Colonic mucosa (tissue), 4 donors: ENCODE results near the gene MAD1L1. TPM values are rescaled to one million over a fixed set of nuclear protein-coding genes. Genes with fewer than 3 reads are reported as not detected.

Source experiments
- DNase-seq: peaks from one replicate; pipeline ENCODE4 v3.0.0-alpha.2; 2020
- H3K27ac ChIP-seq: fragments of 200-600 bp; one replicate; pipeline ENCODE4 v1.8.0; 2021
- H3K27me3 ChIP-seq: fragments of 200-600 bp; one replicate; pipeline ENCODE4 v1.8.0; 2021
- H3K36me3 ChIP-seq: fragments of 200-600 bp; one replicate; pipeline ENCODE4 v1.8.0; 2021
- H3K4me1 ChIP-seq: fragments of 200-600 bp; one replicate; pipeline ENCODE4 v1.8.0; 2021; ENCODE audit warnings: mild to moderate bottlenecking
- H3K4me3 ChIP-seq: fragments of 200-600 bp; one replicate; pipeline ENCODE4 v1.8.0; 2021
- H3K9ac ChIP-seq, 2 donors: one replicate each; pipeline ENCODE4 v1.7.0; 2013; ENCODE audit warnings: control low read depth in 2 of 2, low read depth in 2 of 2, low read length in 2 of 2
- H3K9me3 ChIP-seq: fragments of 200-600 bp; one replicate; pipeline ENCODE4 v1.8.0; 2021
- CTCF ChIP-seq: fragments of 200-600 bp; IDR thresholded peaks from one replicate; pipeline ENCODE4 v1.8.0; 2022; ENCODE audit warnings: antibody characterized with exemption, mild to moderate bottlenecking
- intact Hi-C: fragments of 100-400 bp; cut with DNase I; formaldehyde crosslinking; loops from one replicate; pipeline ENCODE4 v1.14.1; 2022
- total RNA-seq, 2 donors: library from RNA; stranded (reverse); fragmentation: NEBNext Ultra II Directional in 1 of 2; extraction: Animal tissue kit (Norgen Biotek cat#: 25700) in 1 of 2; gene quantifications; one replicate each; pipeline ENCODE4 v1.2.1, GENCODE V29; 2021
- donor health status: healthy.
- donor health status: DM: no; HTN: no; CAD: no.
- donor health status: DM: no; HTN: no; CAD: no.

Gene MAD1L1
- total RNA-seq, 2 donors from 2014 or later = 18.2 to 47.0 TPM

GRCh38 chr7:1959305-1959704 is 273.4 kb downstream of the MAD1L1 start:
- H3K9me3 ChIP-seq = no peaks in the 10 kb centered on the region
- intact Hi-C loops = no loop called here
- TF ChIP-seq CTCF = no peak
- H3K27me3 ChIP-seq = no peaks in the 10 kb centered on the region
- H3K4me3 ChIP-seq = no peak overlapping the region
- no peak for DNase-seq
- H3K36me3 ChIP-seq = no peaks in the 10 kb centered on the region
- H3K27ac ChIP-seq = no peak overlapping the region
- H3K4me1 ChIP-seq = no peaks in the 10 kb centered on the region
- H3K9ac ChIP-seq = no peak overlapping the region

GRCh38 chr7:1957471-1958225 is 275.1 kb downstream of the MAD1L1 start:
- Histone ChIP-seq H3K4me1 (no peaks in the 10 kb centered on the region), H3K9me3 (no peaks in the 10 kb centered on the region), H3K9ac (no peak overlapping the region), H3K27me3 (no peaks in the 10 kb centered on the region), H3K36me3 (no peaks in the 10 kb centered on the region), H3K27ac (no peak overlapping the region), H3K4me3 (no peak overlapping the region)
- TF ChIP-seq CTCF = no peak
- DNase-seq = no peak
- intact Hi-C loops = no loop called here

- Histone ChIP-seq H3K27me3 (no peaks in the 10 kb centered on the region), H3K36me3 (no peaks in the 10 kb centered on the region), H3K27ac (no peak overlapping the region), H3K9ac (no peak overlapping the region), H3K4me3 (no peak overlapping the region), H3K4me1 (no peaks in the 10 kb centered on the region), H3K9me3 (no peaks in the 10 kb centered on the region)
- intact Hi-C loops = no loop called here
- no peak for TF ChIP-seq CTCF
- DNase-seq = no peak
Measured at GRCh38 chr7:1956611-1957470, 275.9 kb downstream of the MAD1L1 start.

- Histone ChIP-seq H3K9ac (no peak overlapping the region), H3K4me1 (no peaks in the 10 kb centered on the region), H3K27me3 (no peaks in the 10 kb centered on the region), H3K9me3 (no peaks in the 10 kb centered on the region), H3K36me3 (no peaks in the 10 kb centered on the region), H3K27ac (no peak overlapping the region), H3K4me3 (no peak overlapping the region)
- TF ChIP-seq CTCF = no peak
- DNase-seq = no peak
- intact Hi-C loops = no loop called here
Measured at GRCh38 chr7:1956141-1956540, 276.6 kb downstream of the MAD1L1 start.

- H3K4me3 ChIP-seq = no peak overlapping the region
- intact Hi-C loops = no loop called here
- no peaks in the 10 kb centered on the region for H3K4me1 ChIP-seq
- H3K36me3 ChIP-seq = no peaks in the 10 kb centered on the region
- H3K27me3 ChIP-seq = no peaks in the 10 kb centered on the region
- no peak overlapping the region for H3K9ac ChIP-seq
- no peak for TF ChIP-seq CTCF
- no peaks in the 10 kb centered on the region for H3K9me3 ChIP-seq
- no peak overlapping the region for H3K27ac ChIP-seq
- no peak for DNase-seq
Measured at GRCh38 chr7:1954366-1955004, 278.3 kb downstream of the MAD1L1 start.
